Keratinocyte (primary cell): ENCODE results near the gene TIPIN. TPM values are rescaled to one million over a fixed set of nuclear protein-coding genes. Genes with fewer than 3 reads are reported as not detected.
"Not testable (repeated sequence)": the region's sequence is repeated elsewhere in the genome, so short reads cannot be mapped to it uniquely, and the experiment has no call there.

Source experiments
- DNase-seq: peaks from one replicate; pipeline ENCODE4 v3.0.0-alpha.2; 2011; ENCODE audit warnings: low read depth, missing footprints, low spot score
- FAIRE-seq: peaks from 2 replicates; lab custom pipeline; 2011; peaks lifted over from hg19 to GRCh38; lab: Jason Lieb, UNC
- H2AFZ ChIP-seq: 2 replicates; pipeline ENCODE4 v1.6.0; 2012; ENCODE audit warnings: low read length, control low read depth, inconsistent platforms; ENCODE audit not compliant: control insufficient read depth
- H3K27ac ChIP-seq: 2 replicates; pipeline ENCODE4 v1.5.1; 2011; ENCODE audit warnings: low read length; ENCODE audit not compliant: control insufficient read depth, insufficient read depth
- H3K27me3 ChIP-seq: 3 replicates; pipeline ENCODE4 v1.6.0; 2011; ENCODE audit warnings: low read length; ENCODE audit not compliant: control insufficient read depth, insufficient read depth; ENCODE audit errors: extremely low read depth
- H3K36me3 ChIP-seq, 2 experiments: 2 replicates in 1 of 2; 3 replicates in 1 of 2; pipeline ENCODE4 v1.5.1; 2011; ENCODE audit warnings: low read length in 2 of 2, mild to moderate bottlenecking in 1 of 2; ENCODE audit not compliant: control insufficient read depth in 2 of 2, insufficient read depth in 2 of 2; ENCODE audit errors: extremely low read depth in 1 of 2
- H3K4me1 ChIP-seq: 3 replicates; pipeline ENCODE4 v1.5.1; 2011; ENCODE audit warnings: low read length; ENCODE audit not compliant: control insufficient read depth, insufficient read depth; ENCODE audit errors: extremely low read depth
- H3K4me2 ChIP-seq: 3 replicates; pipeline ENCODE4 v1.6.0; 2011; ENCODE audit warnings: low read depth, low read length; ENCODE audit not compliant: control insufficient read depth, insufficient read depth; ENCODE audit errors: extremely low read depth
- H3K4me3 ChIP-seq, 3 experiments: fragments of 200-600 bp in 1 of 3; sonication (generic) in 1 of 3; 2 replicates in 2 of 3; 3 replicates in 1 of 3; pipeline ENCODE4 v1.5.1; 2011 to 2016; ENCODE audit warnings: low read length in 3 of 3, mild to moderate bottlenecking in 3 of 3, control low read depth in 2 of 3, inconsistent platforms in 1 of 3, low read depth in 1 of 3, mixed read lengths in 1 of 3, mixed run types in 1 of 3, moderate library complexity in 1 of 3; ENCODE audit not compliant: control insufficient read depth in 2 of 3, insufficient read depth in 2 of 3; ENCODE audit errors: extremely low read depth in 1 of 3
- H3K79me2 ChIP-seq: 2 replicates; pipeline ENCODE4 v1.6.0; 2012; ENCODE audit warnings: low read length; ENCODE audit not compliant: control insufficient read depth, insufficient read depth
- H3K9ac ChIP-seq: 3 replicates; pipeline ENCODE4 v1.6.0; 2011; ENCODE audit warnings: low read length; ENCODE audit not compliant: control insufficient read depth, insufficient read depth; ENCODE audit errors: extremely low read depth
- H3K9me1 ChIP-seq: 3 replicates; pipeline ENCODE4 v1.6.0; 2011; ENCODE audit warnings: low read length; ENCODE audit not compliant: control insufficient read depth, insufficient read depth; ENCODE audit errors: extremely low read depth
- H3K9me3 ChIP-seq: 2 replicates; pipeline ENCODE4 v1.5.1; 2012; ENCODE audit warnings: low read depth, low read length; ENCODE audit not compliant: control insufficient read depth
- H4K20me1 ChIP-seq: 3 replicates; pipeline ENCODE4 v1.6.0; 2011; ENCODE audit warnings: low read length; ENCODE audit not compliant: control insufficient read depth, insufficient read depth; ENCODE audit errors: extremely low read depth
- EZH2 ChIP-seq: IDR thresholded peaks from one replicate; pipeline ENCODE4 v1.6.1; 2012; ENCODE audit warnings: inconsistent platforms, mild to moderate bottlenecking, low read length, moderate library complexity
- dilution Hi-C: fragments of 300-500 bp; cut with MboI; formaldehyde crosslinking; loops from one replicate; pipeline ENCODE4 v1.7.0; 2020; ENCODE audit warnings: low sequenced_read_pairs; ENCODE audit not compliant: extremely low pct_ligation_motif_present
- polyA plus RNA-seq, 5 experiments: library from polyadenylated mRNA; depleted of rRNA in 3 of 5; stranded (reverse) in 3 of 5; stranded (forward) in 1 of 5; unstranded in 1 of 5; fragments of >200 nt; gene quantifications; 1 replicate in 1 of 5; 2 replicates in 3 of 5; 3 replicates in 1 of 5; pipeline versions ENCODE4 v1.2.1 to v1.2.3, GENCODE V29; 2011 to 2012; ENCODE audit warnings: missing spikeins in 2 of 5, low read depth in 1 of 5, low replicate concordance in 1 of 5
- TF ChIP-seq, protein P1 (sequence below), 3 experiments: IDR thresholded peaks in 1 of 3; conservative IDR thresholded peaks in 1 of 3; optimal IDR thresholded peaks in 1 of 3; 2 replicates in 2 of 3; 3 replicates in 1 of 3; pipeline versions ENCODE3 to v1.5.1; 2011; ENCODE audit warnings: low read length in 3 of 3, mild to moderate bottlenecking in 3 of 3, moderate library complexity in 2 of 3, control low read depth in 1 of 3, inconsistent platforms in 1 of 3; ENCODE audit not compliant: insufficient read depth in 2 of 3; ENCODE audit errors: extremely low read depth in 1 of 3

TIPIN gene
- polyA plus RNA-seq, 1 donor (not counting 4 experiments of a cell fraction or from before 2014, with no cell fraction given) = 11.9 TPM

DNA sequence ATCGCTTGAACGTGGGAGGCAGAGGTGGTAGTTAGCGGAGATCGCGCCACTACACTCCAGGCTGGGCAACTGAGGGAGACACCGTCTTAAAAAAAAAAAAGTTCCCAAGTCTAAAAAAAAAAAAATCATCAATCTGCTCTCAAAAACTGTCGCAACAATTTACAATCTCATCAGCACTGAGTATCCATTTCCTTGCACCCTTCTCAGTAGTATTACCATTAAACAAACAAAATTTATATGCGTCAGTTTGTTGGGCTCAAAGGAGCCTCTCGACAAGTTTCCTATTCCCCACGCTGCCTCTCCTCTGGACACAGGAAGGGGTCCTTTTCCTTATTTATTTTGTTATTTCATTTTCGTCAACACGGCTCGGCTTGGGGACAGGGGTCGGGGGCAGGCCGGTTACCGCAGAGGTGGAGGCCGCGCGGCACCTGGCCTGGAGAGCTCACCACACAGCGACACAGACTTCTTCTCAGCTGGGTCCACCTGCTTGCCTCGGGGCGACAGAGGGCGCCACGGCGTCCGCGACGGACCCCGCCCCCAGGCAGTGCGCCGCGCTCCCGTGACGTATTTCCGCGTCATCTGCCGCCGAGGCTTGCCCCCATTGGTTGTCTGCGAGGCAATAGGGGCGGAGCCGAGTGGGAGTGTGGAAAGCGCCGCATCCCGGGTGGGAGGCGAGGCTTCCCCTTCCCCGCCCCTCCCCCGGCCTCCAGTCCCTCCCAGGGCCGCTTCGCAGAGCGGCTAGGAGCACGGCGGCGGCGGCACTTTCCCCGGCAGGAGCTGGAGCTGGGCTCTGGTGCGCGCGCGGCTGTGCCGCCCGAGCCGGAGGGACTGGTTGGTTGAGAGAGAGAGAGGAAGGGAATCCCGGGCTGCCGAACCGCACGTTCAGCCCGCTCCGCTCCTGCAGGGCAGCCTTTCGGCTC, 30.0 kb upstream of the TIPIN start, which contains the start of gene MAP2K1:
Gene MAP2K1, plus strand, starts transcription at position 709 of the 920 bp plus-strand sequence. CDS start 436 bp downstream, outside the sequence.
- dilution Hi-C loops = no loop called here
- no peaks in the 10 kb centered on the region for H3K36me3 ChIP-seq
- H4K20me1 ChIP-seq = no peaks in the 10 kb centered on the region
- no peaks in the 10 kb centered on the region for H3K9me1 ChIP-seq
- FAIRE-seq (no peak), DNase-seq (peak; percentile 71)
- no peaks in the 10 kb centered on the region for H3K27me3 ChIP-seq
- TF ChIP-seq EZH2 = no peak
- TF ChIP-seq, protein P1, sequence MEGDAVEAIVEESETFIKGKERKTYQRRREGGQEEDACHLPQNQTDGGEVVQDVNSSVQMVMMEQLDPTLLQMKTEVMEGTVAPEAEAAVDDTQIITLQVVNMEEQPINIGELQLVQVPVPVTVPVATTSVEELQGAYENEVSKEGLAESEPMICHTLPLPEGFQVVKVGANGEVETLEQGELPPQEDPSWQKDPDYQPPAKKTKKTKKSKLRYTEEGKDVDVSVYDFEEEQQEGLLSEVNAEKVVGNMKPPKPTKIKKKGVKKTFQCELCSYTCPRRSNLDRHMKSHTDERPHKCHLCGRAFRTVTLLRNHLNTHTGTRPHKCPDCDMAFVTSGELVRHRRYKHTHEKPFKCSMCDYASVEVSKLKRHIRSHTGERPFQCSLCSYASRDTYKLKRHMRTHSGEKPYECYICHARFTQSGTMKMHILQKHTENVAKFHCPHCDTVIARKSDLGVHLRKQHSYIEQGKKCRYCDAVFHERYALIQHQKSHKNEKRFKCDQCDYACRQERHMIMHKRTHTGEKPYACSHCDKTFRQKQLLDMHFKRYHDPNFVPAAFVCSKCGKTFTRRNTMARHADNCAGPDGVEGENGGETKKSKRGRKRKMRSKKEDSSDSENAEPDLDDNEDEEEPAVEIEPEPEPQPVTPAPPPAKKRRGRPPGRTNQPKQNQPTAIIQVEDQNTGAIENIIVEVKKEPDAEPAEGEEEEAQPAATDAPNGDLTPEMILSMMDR (optimal IDR thresholded peaks at IDR 0.05 in 1 of 3, IDR thresholded peaks at IDR 0.05 in 1 of 3, conservative IDR thresholded peaks at IDR 0.05 in 1 of 3; ENCODE audit: extremely low read depth in 1 of 3, insufficient read depth in 2 of 3, low read length in 3 of 3) = peak; percentile 43 to 95 (median 49)
- H2AFZ ChIP-seq = peak within 1 kb of the TSS; percentile 80
- H3K27ac ChIP-seq = peak within 1 kb of the TSS; percentile 88
- peak within 1 kb of the TSS; percentile 68 to 84 (median 73) for H3K4me3 ChIP-seq
- H3K9me3 ChIP-seq = no peaks in the 10 kb centered on the region
- peak within 1 kb of the TSS; percentile 97 for H3K4me2 ChIP-seq
- peaks cover 41% of the 10 kb centered on the region for H3K79me2 ChIP-seq
- H3K9ac ChIP-seq = peak within 1 kb of the TSS; percentile 78
- peaks cover 37% of the 10 kb centered on the region for H3K4me1 ChIP-seq

DNA sequence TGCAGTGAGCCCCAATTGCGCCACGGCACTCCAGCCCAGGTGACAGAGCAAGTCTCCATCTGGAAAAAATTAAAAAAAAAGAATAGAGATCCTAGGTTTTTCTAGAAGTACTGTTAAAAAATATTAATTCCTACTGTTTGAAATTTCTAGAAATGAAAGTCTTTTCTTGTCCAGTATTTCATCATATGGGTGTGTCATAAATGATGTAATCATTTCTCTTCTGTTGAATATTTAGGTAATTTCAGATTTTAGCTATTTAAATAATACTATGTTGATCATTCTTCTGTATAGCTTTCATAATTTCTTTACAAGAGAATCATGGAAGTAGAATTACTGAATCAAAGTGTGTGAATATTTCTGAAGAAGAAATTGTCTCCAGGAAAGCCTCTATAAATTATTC, 24.9 kb upstream of the TIPIN start:
- H4K20me1 ChIP-seq, H2AFZ ChIP-seq, H3K9me1 ChIP-seq, DNase-seq, H3K4me2 ChIP-seq, dilution Hi-C loops, H3K27me3 ChIP-seq, H3K4me1 ChIP-seq, FAIRE-seq, H3K27ac ChIP-seq, H3K9me3 ChIP-seq, H3K79me2 ChIP-seq, H3K9ac ChIP-seq, H3K4me3 ChIP-seq, H3K36me3 ChIP-seq: not testable (repeated sequence)
